Thyroid gland (tissue), 4 donors: ENCODE measurements around the gene GAB3.

Experiments
- POLR2A ChIP-seq, 2 donors: fragments of 450-650 bp; IDR thresholded peaks; one replicate each; pipeline ENCODE4 v1.6.1; 2017; ENCODE audit warnings: antibody characterized with exemption in 2 of 2, mild to moderate bottlenecking in 2 of 2, moderate library complexity in 1 of 2
- TF ChIP-seq, protein P1 (sequence below), 6 experiments: fragments of 200-600 bp in 3 of 6; fragments of 450-650 bp in 3 of 6; sonication (generic) in 3 of 6; IDR thresholded peaks; one replicate each; pipeline ENCODE4 v1.5.1; 2016 to 2019; ENCODE audit warnings: antibody characterized with exemption in 6 of 6, mild to moderate bottlenecking in 2 of 6, inconsistent platforms in 1 of 6, moderate library complexity in 1 of 6

DNA sequence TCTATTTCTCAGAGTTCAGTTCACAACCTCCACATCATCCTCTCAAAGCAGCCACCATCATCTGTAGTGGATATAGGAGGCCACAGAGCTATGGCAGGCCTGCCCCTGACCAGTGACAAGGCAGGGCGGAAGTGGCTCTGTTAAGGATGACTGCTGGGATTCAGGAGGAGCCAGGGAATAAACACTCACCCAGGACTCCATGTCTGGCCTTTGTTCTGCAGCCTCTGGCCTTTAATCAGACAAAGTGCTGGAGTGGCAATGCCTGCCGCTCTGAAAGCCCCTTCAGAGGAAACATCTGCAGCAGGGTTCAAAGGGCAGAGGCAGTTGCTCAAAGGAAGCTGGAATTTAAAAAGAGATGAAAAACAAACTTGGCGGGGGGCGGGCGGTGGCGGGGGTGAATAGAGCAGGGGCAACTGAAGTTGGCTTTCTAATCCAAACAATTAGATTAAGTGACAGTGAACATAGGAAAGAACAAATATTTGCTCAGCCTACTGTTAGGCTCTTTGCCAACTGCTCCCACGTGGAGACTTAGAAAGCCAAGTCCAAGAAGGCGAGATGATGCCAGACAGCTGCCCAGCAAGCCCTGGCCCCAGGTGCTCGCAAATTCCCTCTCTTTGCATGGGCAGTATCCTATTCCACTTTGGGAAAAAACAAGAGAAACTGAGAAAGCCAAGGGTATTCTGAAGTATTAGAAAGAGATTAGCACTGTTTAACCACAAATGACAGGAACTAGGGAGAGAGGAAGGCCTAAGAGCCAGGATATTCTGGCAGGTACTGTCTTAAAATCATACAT lies 48.9 kb upstream of the GAB3 start:
- TF ChIP-seq, protein P1, sequence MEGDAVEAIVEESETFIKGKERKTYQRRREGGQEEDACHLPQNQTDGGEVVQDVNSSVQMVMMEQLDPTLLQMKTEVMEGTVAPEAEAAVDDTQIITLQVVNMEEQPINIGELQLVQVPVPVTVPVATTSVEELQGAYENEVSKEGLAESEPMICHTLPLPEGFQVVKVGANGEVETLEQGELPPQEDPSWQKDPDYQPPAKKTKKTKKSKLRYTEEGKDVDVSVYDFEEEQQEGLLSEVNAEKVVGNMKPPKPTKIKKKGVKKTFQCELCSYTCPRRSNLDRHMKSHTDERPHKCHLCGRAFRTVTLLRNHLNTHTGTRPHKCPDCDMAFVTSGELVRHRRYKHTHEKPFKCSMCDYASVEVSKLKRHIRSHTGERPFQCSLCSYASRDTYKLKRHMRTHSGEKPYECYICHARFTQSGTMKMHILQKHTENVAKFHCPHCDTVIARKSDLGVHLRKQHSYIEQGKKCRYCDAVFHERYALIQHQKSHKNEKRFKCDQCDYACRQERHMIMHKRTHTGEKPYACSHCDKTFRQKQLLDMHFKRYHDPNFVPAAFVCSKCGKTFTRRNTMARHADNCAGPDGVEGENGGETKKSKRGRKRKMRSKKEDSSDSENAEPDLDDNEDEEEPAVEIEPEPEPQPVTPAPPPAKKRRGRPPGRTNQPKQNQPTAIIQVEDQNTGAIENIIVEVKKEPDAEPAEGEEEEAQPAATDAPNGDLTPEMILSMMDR (IDR thresholded peaks at IDR 0.05) = no peak
- no peak for TF ChIP-seq POLR2A (IDR thresholded peaks at IDR 0.05)
